CD14-positive monocyte (primary cell): ENCODE results near the gene ZNF865. TPM values are rescaled to one million over a fixed set of nuclear protein-coding genes. Genes with fewer than 3 reads are reported as not detected.
A peak's percentile ranks its signal among the peaks of the same experiment; 100 is the strongest.

Source experiments
- DNase-seq, 3 donors: peaks; one replicate each; pipeline ENCODE4 v3.0.0-alpha.2; 2011 to 2022
- H2AFZ ChIP-seq: 2 replicates; pipeline ENCODE4 v1.6.0; 2012; ENCODE audit warnings: mild to moderate bottlenecking, low read depth, low read length, inconsistent platforms; ENCODE audit not compliant: insufficient read depth, poor library complexity, severe bottlenecking
- H3K27ac ChIP-seq, 2 donors: 1 replicate in 1 of 2; 2 replicates in 1 of 2; pipeline ENCODE4 v1.5.1; 2012 to 2013; ENCODE audit warnings: low read length in 2 of 2, control low read depth in 1 of 2, inconsistent platforms in 1 of 2, low read depth in 1 of 2, mild to moderate bottlenecking in 1 of 2
- H3K27me3 ChIP-seq, 2 donors: one replicate each; pipeline versions ENCODE4 v1.6.0 to v1.6.1; 2011 to 2013; ENCODE audit warnings: low read length in 2 of 2; ENCODE audit not compliant: control insufficient read depth in 2 of 2, insufficient read depth in 2 of 2
- H3K36me3 ChIP-seq, 2 donors: replicated peaks in 1 of 2; 1 replicate in 1 of 2; 2 replicates in 1 of 2; pipeline versions ENCODE4 v1.5.1 to v1.6.1; 2012 to 2013; ENCODE audit warnings: low read length in 2 of 2, control low read depth in 1 of 2, inconsistent platforms in 1 of 2, mild to moderate bottlenecking in 1 of 2; ENCODE audit not compliant: insufficient read depth in 2 of 2, control insufficient read depth in 1 of 2
- H3K4me1 ChIP-seq, 2 donors: 1 replicate in 1 of 2; 2 replicates in 1 of 2; pipeline versions ENCODE4 v1.5.1 to v1.6.1; 2012 to 2013; ENCODE audit warnings: low read length in 2 of 2, control low read depth in 1 of 2, inconsistent platforms in 1 of 2, mild to moderate bottlenecking in 1 of 2, moderate library complexity in 1 of 2; ENCODE audit not compliant: insufficient read depth in 2 of 2, control insufficient read depth in 1 of 2
- H3K4me2 ChIP-seq: replicated peaks from 2 replicates; pipeline ENCODE3; 2012; ENCODE audit warnings: low read length, moderate library complexity, mild to moderate bottlenecking; ENCODE audit not compliant: poor library complexity, severe bottlenecking; ENCODE audit errors: extremely low read depth
- H3K4me3 ChIP-seq, 3 experiments: fragments of 200-600 bp in 1 of 3; sonication (generic) in 1 of 3; replicated peaks in 1 of 3; 1 replicate in 2 of 3; 2 replicates in 1 of 3; pipeline ENCODE4 v1.5.1; 2011 to 2013; ENCODE audit warnings: low read length in 3 of 3, mild to moderate bottlenecking in 3 of 3, control low read depth in 2 of 3, low read depth in 2 of 3, inconsistent platforms in 1 of 3, moderate library complexity in 1 of 3
- H3K79me2 ChIP-seq: 2 replicates; pipeline ENCODE4 v1.6.0; 2012; ENCODE audit warnings: mild to moderate bottlenecking, control low read depth, inconsistent platforms, low read length, moderate library complexity; ENCODE audit not compliant: insufficient read depth
- H3K9ac ChIP-seq: 2 replicates; pipeline ENCODE4 v1.6.0; 2017; ENCODE audit warnings: low read length, mild to moderate bottlenecking; ENCODE audit not compliant: insufficient read depth, poor library complexity, severe bottlenecking
- H3K9me3 ChIP-seq, 2 donors: replicated peaks in 1 of 2; 1 replicate in 1 of 2; 2 replicates in 1 of 2; pipeline versions ENCODE4 v1.5.1 to v1.6.1; 2012 to 2013; ENCODE audit warnings: low read length in 2 of 2, control low read depth in 1 of 2; ENCODE audit not compliant: control insufficient read depth in 1 of 2, insufficient read depth in 1 of 2
- H4K20me1 ChIP-seq: 2 replicates; pipeline ENCODE4 v1.6.0; 2012; ENCODE audit warnings: mild to moderate bottlenecking, low read length, control low read depth, moderate library complexity; ENCODE audit not compliant: insufficient read depth
- H3K27ac Mint-ChIP-seq, 7 donors: one replicate each; pipeline ENCODE4 v1.8.0; 2020; ENCODE audit warnings: mild to moderate bottlenecking in 7 of 7, mixed read lengths in 7 of 7, moderate library complexity in 6 of 7, inconsistent platforms in 2 of 7
- H3K27me3 Mint-ChIP-seq, 3 donors: one replicate each; pipeline ENCODE4 v1.8.0; 2021 to 2022; ENCODE audit warnings: low read depth in 3 of 3, mild to moderate bottlenecking in 3 of 3, mixed read lengths in 3 of 3, moderate library complexity in 3 of 3, inconsistent platforms in 1 of 3
- H3K36me3 Mint-ChIP-seq, 2 donors: one replicate each; pipeline ENCODE4 v1.8.0; 2020; ENCODE audit warnings: mixed read lengths in 2 of 2, inconsistent platforms in 1 of 2, mild to moderate bottlenecking in 1 of 2
- H3K4me1 Mint-ChIP-seq: one replicate; pipeline ENCODE4 v1.8.0; 2020; ENCODE audit warnings: mild to moderate bottlenecking, mixed read lengths
- H3K4me3 Mint-ChIP-seq, 2 donors: one replicate each; pipeline ENCODE4 v1.8.0; 2020; ENCODE audit warnings: mild to moderate bottlenecking in 2 of 2, mixed read lengths in 2 of 2, moderate library complexity in 1 of 2
- H3K9me3 Mint-ChIP-seq, 7 donors: one replicate each; pipeline ENCODE4 v1.8.0; 2020 to 2022; ENCODE audit warnings: mixed read lengths in 7 of 7, mild to moderate bottlenecking in 6 of 7, moderate library complexity in 6 of 7, inconsistent platforms in 2 of 7
- CTCF ChIP-seq: fragments of 200-600 bp; IDR thresholded peaks from one replicate; pipeline ENCODE4 v1.8.0; 2022; ENCODE audit warnings: antibody characterized with exemption, mild to moderate bottlenecking
- WGBS: methylation state at CpG from one replicate; pipeline ENCODE4 v1.1.5; 2013; ENCODE audit warnings: missing lambda C conversion rate; ENCODE audit not compliant: insufficient coverage; 5-methylcytosine and 5-hydroxymethylcytosine counted together
- intact Hi-C, 2 donors: fragments of 100-400 bp; cut with micrococcal nuclease; formaldehyde crosslinking; loops; one replicate each; pipeline versions ENCODE4 v1.15.0 to v1.15.1; 2023
- polyA plus RNA-seq, 3 donors: library from polyadenylated mRNA; depleted of rRNA in 1 of 3; unstranded in 2 of 3; stranded (reverse) in 1 of 3; fragments of 300-500 nt in 2 of 3; fragments of >200 nt in 1 of 3; fragmentation: Illumina TruSeq in 2 of 3; gene quantifications; 1 replicate in 2 of 3; 2 replicates in 1 of 3; pipeline ENCODE4 v1.2.3, GENCODE V29; 2012 to 2021

ZNF865 gene
- polyA plus RNA-seq, 3 donors, result 0.03 to 6.0 (median 0.07) TPM

- Mint-ChIP-seq H3K9me3 (no peaks in the 10 kb centered on the region), H3K36me3 (peaks cover 27 to 46% of the 10 kb centered on the region in 2 donors), H3K4me3 (no peak overlapping the region), H3K4me1 (peaks cover 67% of the 10 kb centered on the region), H3K27ac (peak overlapping the region in 6 of 7 donors; percentile 35 to 97 (median 94)), H3K27me3 (no peaks in the 10 kb centered on the region)
- Histone ChIP-seq H3K4me1 (peaks cover 30 to 55% of the 10 kb centered on the region in 2 donors), H3K79me2 (peaks cover 80% of the 10 kb centered on the region), H4K20me1 (peaks cover 49% of the 10 kb centered on the region), H2AFZ (no peak overlapping the region), H3K9me3 (no peaks in the 10 kb centered on the region), H3K4me2 (peak overlapping the region; percentile 77), H3K27me3 (no peaks in the 10 kb centered on the region), H3K36me3 (peaks cover 4 to 44% of the 10 kb centered on the region in 2 donors), H3K4me3 (peak overlapping the region in 1 of 3 experiments; percentile 81), H3K9ac (peak overlapping the region; percentile 78), H3K27ac (peak overlapping the region in 1 of 2 donors; percentile 76)
- DNase-seq, result no peak
- TF ChIP-seq CTCF, result no peak
- intact Hi-C loops, result loop anchor here (2.0 to 10.0 kb wide), 4 partner anchors 14 to 202 kb away; partner anchors contain the start of genes UBE2S (in 1 of the 2), ZNF580 (in 1 of the 2) and ZNF581 (in 1 of the 2)
- 54% methylated on average over 6 of the region's 9 CpGs for WGBS
These were observed 1.4 kb downstream of the ZNF865 start for GRCh38 chr19:55606817-55607216.

- no peak overlapping the region for H3K4me2 ChIP-seq
- H3K9me3 ChIP-seq, result no peaks in the 10 kb centered on the region
- DNase-seq, result no peak
- no peak for TF ChIP-seq CTCF
- Mint-ChIP-seq H3K9me3 (peaks cover 0 to 2% (median 0%) of the 10 kb centered on the region in 7 donors), H3K36me3 (peaks cover 34 to 53% of the 10 kb centered on the region in 2 donors), H3K4me1 (peaks cover 69% of the 10 kb centered on the region), H3K27me3 (no peaks in the 10 kb centered on the region), H3K27ac (peak overlapping the region in 1 of 7 donors; percentile 15), H3K4me3 (no peak overlapping the region)
- peaks cover 33 to 44% of the 10 kb centered on the region in 2 donors for H3K4me1 ChIP-seq
- no peak overlapping the region for H3K27ac ChIP-seq
- WGBS, result 78% methylated on average over 3 of the region's 5 CpGs
- peaks cover 6 to 33% of the 10 kb centered on the region in 2 donors for H3K36me3 ChIP-seq
- peaks cover 65% of the 10 kb centered on the region for H4K20me1 ChIP-seq
- peaks cover 78% of the 10 kb centered on the region for H3K79me2 ChIP-seq
- intact Hi-C loops, result loop anchor here in 1 of 2 donors (5.0 to 10.0 kb wide), 3 partner anchors 33 to 205 kb away; partner anchors contain the start of genes UBE2S, ZNF580 and ZNF581
- H3K27me3 ChIP-seq, result no peaks in the 10 kb centered on the region
- H2AFZ ChIP-seq, result no peak overlapping the region
- no peak overlapping the region for H3K4me3 ChIP-seq
- no peak overlapping the region for H3K9ac ChIP-seq
These were observed 3.9 kb downstream of the ZNF865 start for GRCh38 chr19:55609326-55609725.
